Measurements from ENCODE around the gene GCKR. TPM values are rescaled to one million over a fixed set of nuclear protein-coding genes. Genes with fewer than 3 reads are reported as not detected.

The GCKR gene
- total and polyA plus RNA-seq, 2 donors (not counting 3 experiments of a cell fraction or from before 2014, with no cell fraction given), result 0.27 to 0.52 TPM

- BruUV-seq (replicated peaks), result no TSS peak
- Histone ChIP-seq H3K27ac (ENCODE audit: insufficient read depth, low read depth, low read length) (no peak overlapping the region), H3K27me3 (ENCODE audit: control insufficient read depth in 2 of 2, insufficient read depth in 2 of 2, low read length in 2 of 2) (no peaks in the 10 kb centered on the region), H4K20me1 (replicated peaks; ENCODE audit: control insufficient read depth, extremely low read depth, insufficient read depth, low read length) (no peaks in the 10 kb centered on the region), H3K4me2 (ENCODE audit: insufficient read depth, low read length) (no peak overlapping the region), H3K9ac (replicated peaks; ENCODE audit: extremely low read depth, insufficient read depth, low read length) (no peak overlapping the region), H3K36me3 (ENCODE audit: control insufficient read depth in 2 of 2, extremely low read depth in 1 of 2, insufficient read depth in 2 of 2, low read length in 2 of 2) (no peaks in the 10 kb centered on the region), H3K9me1 (replicated peaks; ENCODE audit: control insufficient read depth, extremely low read depth, insufficient read depth, low read length) (no peaks in the 10 kb centered on the region), H3K79me2 (ENCODE audit: control insufficient read depth, insufficient read depth, low read length) (no peaks in the 10 kb centered on the region), H2AFZ (ENCODE audit: low read depth, low read length) (no peak overlapping the region), H3K4me3 (replicated peaks in 1 of 3; ENCODE audit: insufficient read depth in 1 of 3, low read depth in 1 of 3, low read length in 3 of 3) (no peak overlapping the region), H3K4me1 (ENCODE audit: control insufficient read depth, extremely low read depth, insufficient read depth, low read length) (peaks cover under 1% of the 10 kb centered on the region), H3K9me3 (replicated peaks; ENCODE audit: control insufficient read depth, insufficient read depth, low read length) (no peaks in the 10 kb centered on the region)
- DNase-seq (ENCODE audit: low read depth, low spot score), result no peak
- CTCF ChIA-PET, result no interaction called here
- dilution Hi-C loops (cut with MboI; ENCODE audit: extremely low pct_ligation_motif_present, low sequenced_read_pairs) (no loop called here), intact Hi-C loops (cut with micrococcal nuclease) (no loop called here)
- TF ChIP-seq MAX (IDR thresholded peaks at IDR 0.05; ENCODE audit: insufficient read depth, insufficient read length) (no peak), GATA2 (IDR thresholded peaks at IDR 0.05; ENCODE audit: insufficient read depth, insufficient read length, low read depth, low read length) (no peak), JUN (IDR thresholded peaks at IDR 0.05; ENCODE audit: borderline replicate concordance, insufficient read depth, insufficient read length, low read depth) (no peak), EZH2 (IDR thresholded peaks at IDR 0.05; ENCODE audit: borderline replicate concordance, low read depth, low read length, severe bottlenecking) (no peak), MYC (IDR thresholded peaks at IDR 0.05; ENCODE audit: low read depth, low read length) (no peak), FOS (IDR thresholded peaks at IDR 0.05; ENCODE audit: borderline replicate concordance, insufficient read depth, low read length) (no peak), POLR2A (IDR thresholded peaks at IDR 0.05; ENCODE audit: low read depth, low read length) (no peak), CTCF (IDR thresholded peaks at IDR 0.05; ENCODE audit: extremely low read depth in 1 of 2, insufficient read depth in 1 of 2, low read depth in 1 of 2, low read length in 2 of 2) (no peak), POLR2AphosphoS5 (IDR thresholded peaks at IDR 0.05; ENCODE audit: insufficient read depth, low read depth, low read length) (no peak)
- FAIRE-seq, result no peak
- POLR2A ChIA-PET, result no interaction called here
These were observed 5.5 kb downstream of the GCKR start for GRCh38 chr2:27502142-27502541.
